ENCODE results near the gene PAPOLB. TPM values are rescaled to one million over a fixed set of nuclear protein-coding genes. Genes with fewer than 3 reads are reported as not detected.

PAPOLB gene
- total RNA-seq, 1 experiment from 2014 or later: 0.13 TPM

DNA sequence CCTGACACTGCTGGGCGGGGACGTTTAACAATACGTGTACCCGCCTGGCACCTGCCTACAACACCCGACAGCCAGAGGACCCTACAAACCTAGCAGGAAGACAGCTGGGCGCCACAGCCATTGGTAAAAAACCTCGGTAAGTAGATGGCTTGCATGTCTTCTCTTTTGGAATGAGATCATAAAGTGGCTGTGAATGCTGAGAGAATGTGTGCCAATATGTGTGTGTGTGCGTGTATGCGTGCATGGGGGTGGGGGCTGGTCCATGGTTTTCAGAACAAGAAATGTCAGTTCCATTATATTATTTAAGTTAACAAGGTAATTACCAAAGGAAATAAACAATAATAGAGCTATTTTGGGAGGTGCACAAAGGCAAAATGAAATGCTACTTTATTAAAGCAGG, 39.2 kb downstream of the PAPOLB start:
- H3K27me3 ChIP-seq (ENCODE audit: insufficient read depth, low read length): no peaks in the 10 kb centered on the region
- H3K27ac ChIP-seq (ENCODE audit: insufficient read length, low read depth, low read length): no peak overlapping the region
- H4K8ac ChIP-seq (replicated peaks; ENCODE audit: insufficient read length, low read depth, low read length): no peak overlapping the region
- H2BK20ac ChIP-seq (ENCODE audit: low read depth, low read length, poor library complexity, severe bottlenecking): no peak overlapping the region
- H3T11ph ChIP-seq (ENCODE audit: low read length): no peak overlapping the region
- no CpG with 5 or more reads among the region's 9 CpGs for WGBS (ENCODE audit: extremely low coverage, insufficient read length, low lambda C conversion rate)
- H3K4me1 ChIP-seq (ENCODE audit: insufficient read depth, low read length): no peaks in the 10 kb centered on the region
- H3K27me3 Mint-ChIP-seq (ENCODE audit: low read depth): no peaks in the 10 kb centered on the region; the same call in 1 of the 2 replicates
- H3K14ac ChIP-seq (ENCODE audit: insufficient read depth, low read length): no peak overlapping the region; the same call in 1 of the 2 replicates
- H2BK5ac ChIP-seq (ENCODE audit: insufficient read length, low read length): no peak overlapping the region
- H4K91ac ChIP-seq (ENCODE audit: insufficient read length, low read depth, low read length): no peak overlapping the region
- no peak overlapping the region for H2BK15ac ChIP-seq (ENCODE audit: low read depth, low read length)
- H3K9me3 Mint-ChIP-seq: no peaks in the 10 kb centered on the region
- H3K27ac Mint-ChIP-seq: no peak overlapping the region
- no peak overlapping the region for H2BK120ac ChIP-seq (ENCODE audit: low read depth, low read length, poor library complexity, severe bottlenecking)
- no peak for DNase-seq
- H3K23me2 ChIP-seq (ENCODE audit: insufficient read length, low read depth, low read length, poor library complexity, severe bottlenecking): no peaks in the 10 kb centered on the region
- TF ChIP-seq, protein P1, sequence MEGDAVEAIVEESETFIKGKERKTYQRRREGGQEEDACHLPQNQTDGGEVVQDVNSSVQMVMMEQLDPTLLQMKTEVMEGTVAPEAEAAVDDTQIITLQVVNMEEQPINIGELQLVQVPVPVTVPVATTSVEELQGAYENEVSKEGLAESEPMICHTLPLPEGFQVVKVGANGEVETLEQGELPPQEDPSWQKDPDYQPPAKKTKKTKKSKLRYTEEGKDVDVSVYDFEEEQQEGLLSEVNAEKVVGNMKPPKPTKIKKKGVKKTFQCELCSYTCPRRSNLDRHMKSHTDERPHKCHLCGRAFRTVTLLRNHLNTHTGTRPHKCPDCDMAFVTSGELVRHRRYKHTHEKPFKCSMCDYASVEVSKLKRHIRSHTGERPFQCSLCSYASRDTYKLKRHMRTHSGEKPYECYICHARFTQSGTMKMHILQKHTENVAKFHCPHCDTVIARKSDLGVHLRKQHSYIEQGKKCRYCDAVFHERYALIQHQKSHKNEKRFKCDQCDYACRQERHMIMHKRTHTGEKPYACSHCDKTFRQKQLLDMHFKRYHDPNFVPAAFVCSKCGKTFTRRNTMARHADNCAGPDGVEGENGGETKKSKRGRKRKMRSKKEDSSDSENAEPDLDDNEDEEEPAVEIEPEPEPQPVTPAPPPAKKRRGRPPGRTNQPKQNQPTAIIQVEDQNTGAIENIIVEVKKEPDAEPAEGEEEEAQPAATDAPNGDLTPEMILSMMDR (conservative IDR thresholded peaks at IDR 0.05): no peak
- H3K79me1 ChIP-seq (ENCODE audit: insufficient read depth, low read depth, low read length, poor library complexity, severe bottlenecking): no peaks in the 10 kb centered on the region
- H4K20me1 ChIP-seq (ENCODE audit: control insufficient read depth, insufficient read depth, insufficient read length): no peaks in the 10 kb centered on the region
- no peak overlapping the region for H3K4me2 ChIP-seq (ENCODE audit: insufficient read depth, insufficient read length, low read length)
- H3K79me2 ChIP-seq (ENCODE audit: insufficient read depth, low read length): no peaks in the 10 kb centered on the region
- H4K5ac ChIP-seq (ENCODE audit: insufficient read length, low read depth, low read length): no peak overlapping the region
- H3K18ac ChIP-seq (ENCODE audit: insufficient read length, low read depth, low read length): no peak overlapping the region
- H3K56ac ChIP-seq (ENCODE audit: insufficient read length, low read depth, low read length): no peak overlapping the region
- H3K36me3 Mint-ChIP-seq (ENCODE audit: insufficient read depth in 1 of 3, low read depth in 3 of 3): no peaks in the 10 kb centered on the region; a peak in 1 of 7 replicates
- H2AFZ ChIP-seq (ENCODE audit: low read length): no peak overlapping the region
- no peaks in the 10 kb centered on the region for H3K9me3 ChIP-seq (ENCODE audit: control insufficient read depth, low read depth, low read length)
- no peak overlapping the region for H2BK12ac ChIP-seq (ENCODE audit: insufficient read length, low read depth, low read length)
- no peak overlapping the region for H2AK5ac ChIP-seq (ENCODE audit: insufficient read length, low read length)
- no peak overlapping the region for H3K9ac ChIP-seq (ENCODE audit: extremely low read depth, insufficient read length, low read length)
- H3K4me3 Mint-ChIP-seq: no peak overlapping the region
- H3K4ac ChIP-seq (ENCODE audit: low read depth, low read length): no peak overlapping the region
- no peak overlapping the region for H3K23ac ChIP-seq (ENCODE audit: insufficient read length, low read depth, low read length)
- no peaks in the 10 kb centered on the region for H3K4me1 Mint-ChIP-seq

All from H9 (cell line).